Tibial artery (tissue), 4 donors: ENCODE measurements around the gene IQGAP1.

Source experiments
- DNase-seq, 2 donors: peaks; one replicate each; pipeline ENCODE4 v3.0.0-alpha.2; 2019
- H3K27ac ChIP-seq, 2 donors: fragments of 200-600 bp; sonication (generic) in 1 of 2; 1 replicate in 1 of 2; 2 replicates in 1 of 2; pipeline ENCODE4 v1.5.1; 2018 to 2019; ENCODE audit warnings: mild to moderate bottlenecking in 1 of 2
- H3K27me3 ChIP-seq, 2 donors: fragments of 200-600 bp; sonication (generic) in 1 of 2; one replicate each; pipeline versions ENCODE4 v1.5.1 to v1.6.0; 2016 to 2019
- H3K36me3 ChIP-seq, 3 donors: fragments of 200-600 bp; sonication (generic) in 2 of 3; one replicate each; pipeline ENCODE4 v1.5.1; 2016 to 2019; ENCODE audit warnings: mild to moderate bottlenecking in 2 of 3
- H3K4me1 ChIP-seq, 4 donors: fragments of 200-600 bp; sonication (generic) in 2 of 4; 1 replicate in 3 of 4; 2 replicates in 1 of 4; pipeline ENCODE4 v1.5.1; 2016 to 2019
- H3K4me3 ChIP-seq, 2 donors: fragments of 200-600 bp; sonication (generic) in 1 of 2; 1 replicate in 1 of 2; 2 replicates in 1 of 2; pipeline ENCODE4 v1.5.1; 2018 to 2019; ENCODE audit warnings: mild to moderate bottlenecking in 2 of 2
- H3K9me3 ChIP-seq, 3 donors: fragments of 200-600 bp; sonication (generic) in 1 of 3; one replicate each; pipeline ENCODE4 v1.5.1; 2016 to 2019
- intact Hi-C: fragments of 100-400 bp; cut with DNase I; formaldehyde crosslinking; loops from one replicate; pipeline ENCODE4 v1.15.0; 2023; ENCODE audit warnings: low total_unique reads
- TF ChIP-seq, protein P1 (sequence below), 2 experiments: fragments of 200-600 bp in 1 of 2; fragments of 450-650 bp in 1 of 2; IDR thresholded peaks; one replicate each; pipeline ENCODE4 v1.5.1; 2017 to 2019; ENCODE audit warnings: antibody characterized with exemption in 2 of 2, mild to moderate bottlenecking in 1 of 2, moderate library complexity in 1 of 2

IQGAP1 gene

DNA sequence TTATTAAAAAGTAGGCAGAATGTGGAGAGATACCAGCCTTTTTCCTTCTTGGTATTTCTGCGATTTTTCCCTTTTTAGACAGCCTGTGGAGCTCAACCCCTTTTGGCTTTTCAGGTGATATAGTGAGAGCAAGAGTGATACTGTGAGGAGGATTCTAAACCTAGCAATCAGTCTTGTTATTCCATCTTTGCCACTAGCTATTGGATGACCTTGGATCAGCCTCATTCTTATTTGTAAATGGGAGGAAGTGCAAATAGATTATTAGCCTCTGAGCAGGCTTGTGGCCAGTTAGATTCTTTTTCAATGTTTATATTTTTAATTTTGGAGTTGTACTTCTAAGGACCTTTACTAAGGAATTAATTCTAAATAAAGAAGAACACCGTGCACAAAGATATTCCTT lies 34.0 kb downstream of the IQGAP1 start:
- Histone ChIP-seq H3K27ac (peak overlapping the region; percentile 69 to 73), H3K27me3 (no peaks in the 10 kb centered on the region), H3K36me3 (peaks cover 2 to 5% (median 2%) of the 10 kb centered on the region in 3 donors), H3K4me1 (peaks cover 0 to 84% (median 63%) of the 10 kb centered on the region in 4 donors), H3K4me3 (no peak overlapping the region), H3K9me3 (no peaks in the 10 kb centered on the region)
- DNase-seq = no peak
- TF ChIP-seq, protein P1, sequence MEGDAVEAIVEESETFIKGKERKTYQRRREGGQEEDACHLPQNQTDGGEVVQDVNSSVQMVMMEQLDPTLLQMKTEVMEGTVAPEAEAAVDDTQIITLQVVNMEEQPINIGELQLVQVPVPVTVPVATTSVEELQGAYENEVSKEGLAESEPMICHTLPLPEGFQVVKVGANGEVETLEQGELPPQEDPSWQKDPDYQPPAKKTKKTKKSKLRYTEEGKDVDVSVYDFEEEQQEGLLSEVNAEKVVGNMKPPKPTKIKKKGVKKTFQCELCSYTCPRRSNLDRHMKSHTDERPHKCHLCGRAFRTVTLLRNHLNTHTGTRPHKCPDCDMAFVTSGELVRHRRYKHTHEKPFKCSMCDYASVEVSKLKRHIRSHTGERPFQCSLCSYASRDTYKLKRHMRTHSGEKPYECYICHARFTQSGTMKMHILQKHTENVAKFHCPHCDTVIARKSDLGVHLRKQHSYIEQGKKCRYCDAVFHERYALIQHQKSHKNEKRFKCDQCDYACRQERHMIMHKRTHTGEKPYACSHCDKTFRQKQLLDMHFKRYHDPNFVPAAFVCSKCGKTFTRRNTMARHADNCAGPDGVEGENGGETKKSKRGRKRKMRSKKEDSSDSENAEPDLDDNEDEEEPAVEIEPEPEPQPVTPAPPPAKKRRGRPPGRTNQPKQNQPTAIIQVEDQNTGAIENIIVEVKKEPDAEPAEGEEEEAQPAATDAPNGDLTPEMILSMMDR (IDR thresholded peaks at IDR 0.05) = no peak
- intact Hi-C loops = no loop called here

DNA sequence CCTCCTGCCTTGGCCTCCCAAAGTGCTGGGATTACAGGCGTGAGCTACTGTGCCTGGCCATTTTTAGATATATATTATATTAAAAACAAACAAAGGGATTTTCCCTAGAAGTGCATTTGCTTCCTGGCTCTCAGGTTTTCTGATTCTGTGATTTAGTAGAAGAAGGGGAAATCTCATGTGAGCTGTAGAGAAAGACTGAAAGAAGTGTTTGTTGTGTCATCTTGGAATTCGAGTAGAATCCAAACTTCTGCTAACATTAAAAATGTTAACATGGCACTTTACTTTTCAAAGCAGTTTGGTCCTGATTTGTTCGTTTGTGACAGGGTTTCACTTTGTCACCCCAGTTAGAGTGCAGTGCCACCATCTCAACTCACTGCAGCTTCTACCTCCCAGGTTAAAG lies 34.9 kb downstream of the IQGAP1 start:
- DNase-seq = no peak
- no peak overlapping the region for H3K4me3 ChIP-seq
- no peaks in the 10 kb centered on the region for H3K27me3 ChIP-seq
- H3K9me3 ChIP-seq = no peaks in the 10 kb centered on the region
- intact Hi-C loops = no loop called here
- TF ChIP-seq, protein P1 (IDR thresholded peaks at IDR 0.05) = no peak
- H3K36me3 ChIP-seq = peaks cover 7 to 14% (median 11%) of the 10 kb centered on the region in 3 donors
- H3K27ac ChIP-seq = peak overlapping the region; percentile 41 to 73
- peaks cover 0 to 86% (median 63%) of the 10 kb centered on the region in 4 donors for H3K4me1 ChIP-seq

DNA sequence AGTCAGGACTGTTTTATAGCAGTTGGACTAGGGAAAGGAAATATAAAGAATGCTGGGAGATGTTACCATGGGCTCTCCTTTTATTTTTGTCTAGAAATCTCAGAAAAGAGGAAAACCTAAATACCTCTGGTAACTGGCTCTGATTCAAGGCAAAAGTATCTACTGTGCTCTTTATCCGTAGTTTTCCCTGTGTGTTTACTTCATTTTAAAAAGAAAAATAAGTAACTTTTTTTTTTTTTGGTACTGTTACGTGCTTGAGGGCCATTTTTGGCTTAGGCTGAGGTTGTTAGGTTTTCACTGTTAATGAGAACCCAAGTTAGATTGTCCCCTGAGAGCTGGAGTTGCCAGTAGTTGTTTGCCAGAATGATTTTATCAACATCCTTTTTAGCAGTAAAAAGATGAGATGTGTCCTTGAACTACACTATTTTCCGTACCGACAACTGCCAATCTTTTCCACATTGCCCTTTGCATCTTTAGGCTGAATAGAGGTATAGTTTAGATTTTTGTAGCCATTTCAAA lies 35.8 kb downstream of the IQGAP1 start:
- TF ChIP-seq, protein P1 (IDR thresholded peaks at IDR 0.05) = no peak
- H3K9me3 ChIP-seq = no peaks in the 10 kb centered on the region
- H3K4me1 ChIP-seq = peaks cover 0 to 79% (median 58%) of the 10 kb centered on the region in 4 donors
- no peaks in the 10 kb centered on the region for H3K27me3 ChIP-seq
- intact Hi-C loops = no loop called here
- no peak overlapping the region for H3K4me3 ChIP-seq
- DNase-seq = no peak
- H3K27ac ChIP-seq = peak overlapping the region; percentile 41 to 73
- H3K36me3 ChIP-seq = peaks cover 7 to 20% (median 16%) of the 10 kb centered on the region in 3 donors

DNA sequence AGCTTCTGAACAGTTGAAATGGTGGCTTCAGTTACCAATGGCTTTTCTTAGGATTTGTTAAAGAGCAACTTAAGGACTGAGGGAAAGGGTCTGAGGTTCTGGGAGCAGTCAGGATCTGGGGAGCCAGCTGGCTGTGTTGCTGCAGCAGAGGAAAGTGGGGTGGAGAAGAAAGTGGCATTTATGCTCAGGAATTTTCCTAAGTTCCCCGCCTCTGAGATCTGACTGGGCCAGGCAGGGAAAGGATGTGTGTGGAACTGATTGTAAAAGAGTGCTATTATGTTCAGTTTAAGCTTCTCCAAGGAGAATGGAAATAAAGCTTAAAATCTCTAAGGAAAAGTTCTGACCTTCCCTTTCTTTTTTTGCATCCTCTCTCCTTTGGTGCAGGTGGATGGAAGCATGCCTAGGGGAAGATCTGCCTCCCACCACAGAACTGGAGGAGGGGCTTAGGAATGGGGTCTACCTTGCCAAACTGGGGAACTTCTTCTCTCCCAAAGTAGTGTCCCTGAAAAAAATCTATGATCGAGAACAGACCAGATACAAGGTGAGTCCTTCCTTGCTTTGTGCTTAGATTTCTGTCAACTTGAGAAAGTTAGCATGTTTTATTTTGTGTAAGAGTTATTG lies 37.8 kb downstream of the IQGAP1 start:
- intact Hi-C loops = no loop called here
- TF ChIP-seq, protein P1 (IDR thresholded peaks at IDR 0.05) = no peak
- Histone ChIP-seq H3K9me3 (no peaks in the 10 kb centered on the region), H3K4me1 (peaks cover 0 to 59% (median 39%) of the 10 kb centered on the region in 4 donors), H3K36me3 (peaks cover 16 to 32% (median 16%) of the 10 kb centered on the region in 3 donors), H3K27ac (peak overlapping the region; percentile 21 to 73), H3K27me3 (no peaks in the 10 kb centered on the region), H3K4me3 (no peak overlapping the region)
- DNase-seq = no peak

DNA sequence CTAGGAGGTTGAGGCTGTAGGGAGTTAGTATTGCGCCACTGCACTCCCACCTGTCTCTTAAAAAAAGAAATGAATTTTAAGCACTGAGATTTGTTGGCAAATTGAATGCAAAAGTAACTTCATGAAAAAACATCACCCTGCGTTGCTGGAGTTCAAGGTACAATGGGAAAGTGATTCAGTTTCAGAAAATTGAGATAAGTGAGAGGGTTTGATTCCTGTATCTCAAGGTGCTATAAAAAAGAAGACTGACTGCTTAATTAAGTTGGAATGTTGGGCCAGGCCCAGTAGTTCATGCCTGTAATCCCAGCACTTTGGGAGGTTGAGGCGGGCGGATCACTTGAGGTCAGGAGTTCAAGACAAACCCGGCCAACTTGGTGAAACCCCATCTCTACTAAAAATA lies 39.1 kb downstream of the IQGAP1 start:
- peaks cover 16 to 32% (median 16%) of the 10 kb centered on the region in 3 donors for H3K36me3 ChIP-seq
- intact Hi-C loops = no loop called here
- no peak overlapping the region for H3K4me3 ChIP-seq
- peaks cover 0 to 58% (median 28%) of the 10 kb centered on the region in 4 donors for H3K4me1 ChIP-seq
- H3K27me3 ChIP-seq = no peaks in the 10 kb centered on the region
- no peak for DNase-seq
- H3K27ac ChIP-seq = no peak overlapping the region
- TF ChIP-seq, protein P1 (IDR thresholded peaks at IDR 0.05) = no peak
- H3K9me3 ChIP-seq = no peaks in the 10 kb centered on the region
